Hair follicular keratinocyte (primary cell): ENCODE data around the gene PPAN. TPM values are rescaled to one million over a fixed set of nuclear protein-coding genes. Genes with fewer than 3 reads are reported as not detected.

Experiments
- total RNA-seq: library from RNA; depleted of rRNA; stranded (reverse); fragments of >200 nt; gene quantifications from 2 replicates; pipeline ENCODE4 v1.2.3, GENCODE V29; 2015

Gene PPAN
- 36.6 and 66.4 TPM in 2 replicates for total RNA-seq

GRCh38 chr19:10106100-10106936, at the start of gene PPAN:
Gene PPAN (plus strand): TSS chr19:10106362. CDS start chr19:10106395, 33 bp downstream.

DNA sequence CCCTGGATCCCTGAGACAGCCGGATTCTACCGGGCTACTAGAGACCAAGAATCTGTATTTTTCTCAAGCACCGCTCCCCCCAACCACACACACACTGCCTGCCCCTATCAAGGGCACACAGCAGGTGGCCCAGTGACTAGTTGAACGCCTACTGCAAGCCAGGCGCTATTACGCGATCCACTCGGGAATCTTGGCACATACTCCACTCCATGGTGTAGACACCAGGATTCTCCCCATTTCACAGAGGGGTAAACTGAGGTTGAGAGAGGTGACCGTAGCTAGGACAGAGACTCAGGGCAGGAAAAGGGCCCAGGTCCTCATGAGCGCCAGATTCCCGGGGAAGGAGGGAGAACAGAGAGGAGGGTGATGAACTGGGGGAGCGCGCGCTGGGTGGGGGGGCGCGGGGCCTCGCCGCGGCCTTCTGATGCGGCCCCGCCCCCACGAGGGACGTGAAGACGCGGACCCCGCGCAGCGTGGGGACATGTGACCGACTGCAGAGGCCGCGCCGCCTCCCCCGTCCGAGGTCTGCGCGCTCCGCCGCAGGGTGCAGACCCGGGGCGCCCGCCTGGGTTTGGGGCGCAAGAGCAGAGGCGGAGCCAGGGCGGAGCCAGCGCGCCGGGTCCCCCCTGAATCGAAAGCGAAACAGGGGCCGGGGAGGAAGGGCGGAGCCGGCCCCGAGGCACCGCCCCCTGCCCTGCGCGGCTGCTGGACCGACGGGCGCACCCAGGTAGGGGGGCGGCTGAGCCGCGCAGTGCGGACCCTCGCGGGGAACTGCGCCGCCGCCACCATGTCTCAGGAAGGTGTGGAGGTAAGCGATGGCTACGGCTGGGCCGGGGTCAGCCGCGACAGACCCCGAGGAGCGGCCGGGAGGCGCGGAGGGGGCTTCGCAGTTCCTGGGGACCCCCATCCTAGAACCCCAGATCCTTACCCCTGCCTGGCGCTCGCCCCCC, 20.2 kb upstream of the PPAN start, which contains the start of gene SHFL:
Gene SHFL (plus strand): TSS at position 677 of the 950 bp plus-strand sequence. CDS start 111 bp downstream, at position 788.

DNA sequence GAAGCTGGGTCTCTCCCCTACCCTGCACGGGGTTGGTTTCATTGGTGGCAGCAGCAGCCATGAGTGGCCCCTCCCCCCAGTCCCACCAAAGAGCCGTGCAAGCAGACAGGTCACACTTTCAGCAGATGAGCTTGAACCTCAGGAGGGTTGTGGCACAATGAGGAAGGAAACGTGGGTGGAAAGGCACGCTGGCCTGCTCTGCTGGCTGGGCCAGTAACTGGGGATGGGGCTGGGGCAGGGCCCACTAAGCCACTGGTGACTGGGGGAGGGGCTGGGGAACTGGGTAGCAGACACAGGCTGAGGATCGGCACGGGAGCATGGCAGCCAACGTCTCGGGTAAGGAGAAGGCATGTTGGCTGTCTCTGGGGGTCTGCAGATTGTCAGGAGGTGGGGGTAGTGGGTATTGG, 5.2 kb downstream of the PPAN start, which contains the start of gene P2RY11:
Gene P2RY11 (plus strand): TSS at position 289 of the 407 bp plus-strand sequence. CDS start 29 bp downstream, at position 318.

Other genes starting within 250 kb of the PPAN start
- gene OLFM2, start 169.8 kb upstream of the PPAN start, total RNA-seq: 3.6 and 4.2 TPM in 2 replicates
- 0.62 and 4.9 TPM in 2 replicates for gene COL5A3, start 95.9 kb upstream of the PPAN start, total RNA-seq
- not detected in 2 replicates for gene RDH8, start 92.9 kb upstream of the PPAN start, total RNA-seq
- 8.9 and 13.9 TPM in 2 replicates for gene SHFL, start 20.0 kb upstream of the PPAN start, total RNA-seq
- not detected in 2 replicates for gene ANGPTL6, start 3.7 kb upstream of the PPAN start, total RNA-seq
- gene P2RY11, start 5.3 kb downstream of the PPAN start, total RNA-seq: 2.7 and 5.5 TPM in 2 replicates
- 233 and 298 TPM in 2 replicates for gene EIF3G, start 13.5 kb downstream of the PPAN start, total RNA-seq
- 57.3 and 126 TPM in 2 replicates for gene DNMT1, start 88.6 kb downstream of the PPAN start, total RNA-seq
- 4.3 and 6.2 TPM in 2 replicates for gene S1PR2, start 125.0 kb downstream of the PPAN start, total RNA-seq
- gene MRPL4, start 145.9 kb downstream of the PPAN start, total RNA-seq: 103 and 166 TPM in 2 replicates
- 7.3 and 17.3 TPM in 2 replicates for gene ICAM1, start 164.8 kb downstream of the PPAN start, total RNA-seq
- gene ICAM4, start 180.6 kb downstream of the PPAN start, total RNA-seq: 0.08 and 0.15 TPM in 2 replicates
- gene ICAM5, start 183.6 kb downstream of the PPAN start, total RNA-seq: 1.0 and 8.8 TPM in 2 replicates
- 1.5 and 1.6 TPM in 2 replicates for gene ZGLP1, start 203.5 kb downstream of the PPAN start, total RNA-seq
- 21.6 and 34.8 TPM in 2 replicates for gene FDX2, start 209.7 kb downstream of the PPAN start, total RNA-seq
- gene RAVER1, start 227.2 kb downstream of the PPAN start, total RNA-seq: 17.8 and 20.3 TPM in 2 replicates
- 1.6 and 5.7 TPM in 2 replicates for gene ICAM3, start 233.3 kb downstream of the PPAN start, total RNA-seq